ENCODE measurements around the gene CRIM1.

CRIM1 gene

DNA sequence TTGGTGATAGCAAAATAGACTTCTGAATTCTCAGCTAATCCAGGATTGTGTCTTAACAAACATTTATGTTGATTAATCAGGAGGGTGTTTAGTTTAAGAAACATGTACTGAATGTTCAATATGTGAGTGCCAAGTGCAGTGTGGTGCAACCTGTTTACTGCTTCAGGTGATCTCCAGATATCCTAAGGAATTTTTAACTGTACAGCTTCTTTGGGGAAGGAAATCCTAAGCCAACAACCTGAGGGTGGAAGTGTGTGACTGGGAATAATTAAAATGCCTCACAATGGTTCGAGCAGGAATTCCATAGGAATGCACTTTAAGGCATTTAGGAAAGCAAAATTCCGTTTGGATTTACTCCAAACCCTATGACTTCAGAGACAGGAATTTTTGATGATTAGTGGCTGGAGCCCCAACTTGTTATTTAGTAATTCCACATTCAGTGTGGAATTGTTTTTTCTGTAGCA is 16.4 kb downstream of the CRIM1 start:
- DNase-seq = peak; percentile 96

DNA sequence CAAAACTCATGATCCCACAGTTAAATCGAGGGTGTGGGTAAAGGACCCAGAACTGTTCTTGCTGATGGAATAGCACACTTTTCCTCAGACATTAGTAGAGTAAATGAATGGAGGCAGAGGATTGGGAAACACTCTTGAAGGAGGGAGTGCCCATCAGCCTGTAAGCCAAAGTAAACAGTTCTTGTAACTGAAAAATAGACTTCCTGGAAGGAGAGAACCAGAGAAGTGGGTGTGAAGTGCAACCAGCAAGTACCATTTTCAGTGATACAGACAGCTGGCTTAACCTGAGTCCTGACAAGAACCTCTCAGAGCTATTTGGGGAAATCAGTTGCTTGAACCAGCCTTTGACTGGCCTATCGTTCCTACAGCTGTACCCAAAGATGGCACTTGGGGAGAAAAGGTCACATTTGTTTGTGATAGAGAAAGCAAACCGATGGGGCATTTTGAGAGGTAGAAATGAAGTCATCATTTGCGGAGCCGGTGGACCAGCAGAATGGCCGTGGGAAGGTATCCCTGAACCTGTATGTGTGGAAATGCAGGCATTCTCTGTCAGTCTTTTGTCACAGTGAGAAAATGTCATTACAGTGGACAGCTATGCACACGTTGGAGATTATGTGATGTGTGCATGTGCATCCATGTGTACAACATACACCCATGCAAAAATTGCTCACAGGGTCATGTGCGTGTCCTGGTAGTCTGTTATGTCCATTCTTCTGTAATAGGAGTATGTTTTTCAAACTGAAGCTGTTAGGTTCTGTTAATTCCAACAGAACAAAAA is 17.8 kb downstream of the CRIM1 start:
- DNase-seq = no peak

DNA sequence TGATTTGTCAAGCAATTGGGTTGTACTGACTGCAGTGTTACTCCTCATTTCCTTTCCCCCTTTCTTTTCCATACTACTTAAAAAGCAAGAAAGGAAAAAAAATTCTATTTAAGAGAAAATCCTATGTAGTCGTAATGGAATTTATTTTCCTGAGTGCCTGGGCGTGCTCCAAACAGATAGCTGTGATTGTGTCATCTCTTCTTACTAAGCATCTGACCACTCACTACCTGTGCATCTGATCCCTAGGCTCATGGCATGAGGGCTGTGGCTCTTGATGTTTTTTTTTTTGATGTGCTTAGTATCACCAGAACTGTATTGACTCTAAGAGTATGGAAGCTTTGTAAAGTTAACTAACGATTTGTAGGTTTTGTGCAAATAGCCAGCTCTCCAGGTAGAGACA is 19.0 kb downstream of the CRIM1 start:
- DNase-seq = no peak

DNA sequence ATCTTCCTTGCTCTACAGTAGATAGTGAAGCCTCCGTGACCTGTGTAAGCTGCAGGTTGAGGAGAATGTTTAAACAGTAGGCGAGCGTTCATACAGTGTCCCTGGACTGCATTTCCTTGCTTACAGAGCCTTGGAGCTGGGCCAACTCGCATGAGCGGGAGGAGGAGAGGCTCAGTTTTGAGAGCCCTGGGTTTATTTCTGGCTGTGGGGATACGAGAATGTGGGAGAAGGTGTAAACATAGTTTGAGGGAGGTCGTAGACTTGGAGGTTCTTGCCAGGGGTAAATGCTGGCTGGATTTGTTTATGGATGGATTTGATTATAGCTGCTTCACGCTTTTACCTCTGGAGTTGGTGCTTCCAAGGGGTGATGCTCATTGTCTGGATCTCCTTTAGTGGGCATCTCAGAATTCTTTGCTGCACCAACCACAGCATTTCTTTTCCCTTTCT is 20.8 kb downstream of the CRIM1 start:
- peak; percentile 73 for DNase-seq

DNA sequence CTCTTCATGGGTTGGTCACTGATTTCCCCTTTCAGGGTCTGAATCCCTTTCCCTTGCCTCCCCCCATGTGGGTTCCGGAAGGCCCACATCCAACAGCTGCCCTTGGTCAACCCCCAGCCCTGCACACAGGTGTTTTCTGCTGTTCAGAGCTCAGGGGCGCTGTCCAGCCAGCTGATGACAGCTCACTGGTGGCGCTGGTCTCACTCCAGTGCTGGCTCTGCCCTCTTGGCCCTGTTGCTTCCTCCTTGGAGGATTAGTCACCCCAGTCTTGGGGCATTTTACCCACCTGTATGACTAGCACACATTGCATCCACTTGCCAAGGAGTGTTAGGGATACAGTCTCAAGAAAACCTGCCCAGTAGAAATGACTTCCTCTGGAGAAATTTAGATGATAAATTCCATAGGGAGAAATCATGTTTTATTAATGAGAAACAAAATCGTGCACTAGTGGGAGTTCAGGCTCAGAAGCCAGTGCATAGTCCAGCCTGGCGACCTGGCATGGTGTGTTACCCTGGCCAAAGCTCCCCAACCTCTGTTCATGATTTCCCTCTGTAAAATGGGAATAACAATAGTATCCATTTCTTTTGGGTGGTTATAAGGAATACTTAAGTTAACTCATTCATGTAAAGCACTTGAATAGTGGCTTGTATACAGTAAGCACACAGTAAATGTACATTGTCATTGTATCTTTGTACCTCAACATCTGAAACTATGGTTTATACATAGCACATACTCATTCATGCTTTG is 21.6 kb downstream of the CRIM1 start:
- no peak for DNase-seq

DNA sequence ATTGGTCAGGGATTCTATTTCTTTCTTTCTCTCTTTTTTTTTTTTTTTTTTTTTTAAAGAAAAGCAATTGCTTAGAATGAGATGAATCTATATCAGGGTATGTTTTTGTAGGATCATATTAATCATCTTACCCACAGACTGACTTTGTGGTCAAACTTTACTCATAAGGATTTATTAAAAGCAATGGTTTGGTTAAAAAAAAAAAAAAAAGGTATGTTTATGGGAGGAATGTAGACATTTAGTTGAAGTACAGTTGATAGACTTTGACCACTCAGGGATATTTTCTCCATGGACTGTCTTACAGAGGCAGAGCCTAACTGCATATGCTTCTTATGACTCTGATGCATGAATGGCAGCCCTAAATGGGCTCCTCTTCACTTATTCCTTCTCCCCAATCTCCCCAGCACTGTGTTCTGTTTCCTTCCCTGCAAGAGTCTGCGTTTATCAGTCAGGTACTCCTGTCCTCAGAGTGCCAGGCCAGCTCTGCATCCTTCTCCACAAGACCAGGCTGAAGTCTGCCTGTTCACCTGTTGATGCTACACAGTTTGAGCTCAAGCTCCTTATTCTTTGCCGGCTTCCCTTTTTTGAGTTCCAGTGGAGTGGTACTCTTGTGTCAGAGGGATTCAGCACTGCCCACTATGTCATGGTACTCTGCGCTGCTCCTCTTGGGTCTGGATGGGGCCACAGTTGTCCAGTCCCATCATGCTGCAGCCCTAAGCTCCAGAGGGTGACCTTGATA is 24.3 kb downstream of the CRIM1 start:
- DNase-seq = peak; percentile 87

DNA sequence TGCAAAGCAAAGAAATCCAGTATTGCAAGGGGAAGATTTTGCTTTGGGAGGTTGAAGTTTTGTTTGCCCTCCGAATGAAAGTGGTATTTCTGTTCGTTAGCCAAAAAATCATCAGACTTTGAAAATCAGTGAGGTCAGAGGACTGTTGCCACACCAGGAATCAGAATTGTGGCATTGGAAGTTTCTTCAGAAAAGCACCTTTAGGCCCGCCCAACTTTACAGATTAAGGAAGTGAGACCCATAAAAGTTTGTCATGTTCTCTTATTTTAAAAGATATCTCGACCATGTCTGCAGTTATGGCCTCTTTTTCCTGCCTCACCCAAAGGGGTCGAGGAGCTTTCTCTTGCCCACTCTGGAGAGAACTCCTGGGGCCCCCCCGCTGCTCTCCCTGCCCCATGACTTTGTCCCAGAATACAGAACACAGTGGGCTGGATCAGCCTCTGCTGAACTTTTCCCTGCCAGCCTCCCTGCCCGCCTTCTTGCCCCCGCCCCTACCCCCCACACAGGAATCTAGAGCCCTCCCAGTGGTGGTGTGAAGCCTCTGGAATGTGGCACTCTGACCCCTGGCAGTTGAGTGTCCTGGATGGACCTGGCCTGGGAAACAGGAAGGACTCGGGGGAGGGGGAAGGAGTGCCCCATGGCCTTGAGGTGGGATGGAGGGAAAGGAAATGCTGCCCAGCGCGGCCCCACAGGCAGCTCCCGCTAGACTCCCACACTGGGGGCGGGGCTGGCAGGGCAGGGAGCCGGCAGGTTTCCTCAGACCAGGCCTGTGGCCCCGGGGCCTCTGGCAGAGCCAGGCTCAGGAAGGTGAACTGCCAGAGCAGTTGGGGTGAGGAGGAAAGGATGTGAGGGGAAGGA is 25.3 kb downstream of the CRIM1 start:
- no peak for DNase-seq

DNA sequence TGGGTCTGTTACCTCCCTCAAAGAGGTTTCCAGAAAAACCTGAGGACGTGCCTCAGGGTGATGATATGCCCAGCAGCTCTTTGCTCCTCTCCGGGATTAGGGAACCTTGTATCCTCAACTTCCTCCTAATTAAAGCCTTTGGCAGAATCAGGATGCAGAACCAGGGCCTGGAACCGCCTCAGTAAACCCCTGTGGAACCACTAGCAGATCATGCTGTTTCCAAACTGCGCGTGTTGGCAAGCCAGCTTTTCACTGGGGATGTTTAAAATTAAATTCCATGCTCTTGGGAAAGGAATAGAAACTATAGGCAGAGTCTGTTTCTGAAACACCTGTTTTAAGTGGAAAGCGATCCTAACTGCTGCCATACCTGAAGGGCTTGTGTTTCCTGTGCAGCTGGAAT is 26.4 kb downstream of the CRIM1 start:
- DNase-seq = no peak

DNA sequence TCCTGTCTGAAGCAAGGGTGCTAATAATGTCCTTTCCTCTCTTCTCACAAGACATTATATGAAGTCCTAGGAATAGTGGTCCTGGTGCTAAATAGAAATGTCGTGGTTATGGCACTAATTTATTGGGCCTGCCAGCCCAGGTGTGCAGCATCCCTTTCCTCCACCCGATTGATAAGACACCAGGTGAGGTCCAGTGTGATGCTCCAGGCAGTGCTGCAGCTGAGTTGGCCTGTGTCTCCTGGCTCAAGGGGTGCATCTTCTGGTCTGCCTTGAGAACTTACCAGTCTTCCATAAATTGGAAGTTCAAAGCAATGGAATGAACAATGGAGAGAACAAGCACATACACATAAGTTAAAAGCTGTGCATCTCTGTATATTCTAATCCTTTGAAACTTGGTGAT is 26.9 kb downstream of the CRIM1 start:
- no peak for DNase-seq

DNA sequence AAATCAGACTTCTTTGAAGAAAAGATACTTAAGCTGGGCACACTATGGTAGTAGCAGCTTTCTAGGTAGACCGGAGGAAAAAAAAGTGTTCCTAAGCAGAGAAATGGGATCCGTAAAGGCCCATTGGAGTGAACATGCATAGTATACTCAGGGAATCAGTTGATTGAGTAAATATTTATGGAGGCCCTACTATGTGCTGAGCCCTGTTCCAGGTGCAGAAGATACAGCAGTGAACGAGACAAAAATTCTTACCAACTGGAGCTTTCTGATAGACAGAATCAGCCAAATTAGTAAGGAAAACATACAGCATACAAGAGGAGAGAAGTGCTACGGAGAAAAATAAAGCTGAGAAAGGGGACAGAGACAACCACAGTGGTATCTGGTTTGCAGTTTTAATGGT is 28.1 kb downstream of the CRIM1 start:
- no peak for DNase-seq

DNA sequence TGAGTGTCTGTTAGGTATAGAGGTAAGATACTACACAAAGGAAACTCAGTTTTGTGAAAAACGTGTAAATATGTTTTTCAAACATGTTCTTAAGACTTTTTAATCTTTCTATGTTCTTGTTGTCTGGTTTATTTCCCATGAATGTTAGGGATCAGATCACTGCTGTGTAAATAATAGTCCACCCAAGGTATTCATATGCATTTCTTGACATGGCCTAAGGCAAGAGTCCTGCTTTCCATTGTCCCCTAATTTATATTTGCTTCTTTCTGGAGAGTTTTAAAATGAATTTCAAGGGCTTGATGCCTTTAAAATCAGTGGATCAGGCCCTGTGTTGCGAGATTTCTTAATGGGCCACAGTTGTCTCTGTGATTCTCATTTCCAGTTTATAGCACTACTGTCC is 28.9 kb downstream of the CRIM1 start:
- no peak for DNase-seq

DNA sequence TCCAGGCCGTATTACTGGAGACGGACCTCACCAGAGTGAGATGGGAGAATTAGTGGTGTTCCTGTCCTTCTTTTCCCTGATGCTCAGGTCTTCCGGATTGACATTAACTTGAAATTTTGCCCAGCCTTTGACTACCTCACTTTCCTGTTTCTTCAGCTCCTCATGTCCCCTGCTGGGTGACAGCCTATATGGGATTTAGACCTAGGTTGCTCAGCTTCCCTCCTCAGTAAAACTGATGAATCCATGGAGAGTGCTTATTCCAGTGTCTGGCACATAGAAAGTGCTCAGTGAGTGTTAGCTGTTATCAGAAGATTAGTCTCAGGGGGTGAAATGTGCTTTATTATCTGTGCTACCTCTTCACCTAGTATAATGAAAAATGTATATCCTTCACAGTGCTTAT is 30.0 kb downstream of the CRIM1 start:
- DNase-seq = no peak

DNA sequence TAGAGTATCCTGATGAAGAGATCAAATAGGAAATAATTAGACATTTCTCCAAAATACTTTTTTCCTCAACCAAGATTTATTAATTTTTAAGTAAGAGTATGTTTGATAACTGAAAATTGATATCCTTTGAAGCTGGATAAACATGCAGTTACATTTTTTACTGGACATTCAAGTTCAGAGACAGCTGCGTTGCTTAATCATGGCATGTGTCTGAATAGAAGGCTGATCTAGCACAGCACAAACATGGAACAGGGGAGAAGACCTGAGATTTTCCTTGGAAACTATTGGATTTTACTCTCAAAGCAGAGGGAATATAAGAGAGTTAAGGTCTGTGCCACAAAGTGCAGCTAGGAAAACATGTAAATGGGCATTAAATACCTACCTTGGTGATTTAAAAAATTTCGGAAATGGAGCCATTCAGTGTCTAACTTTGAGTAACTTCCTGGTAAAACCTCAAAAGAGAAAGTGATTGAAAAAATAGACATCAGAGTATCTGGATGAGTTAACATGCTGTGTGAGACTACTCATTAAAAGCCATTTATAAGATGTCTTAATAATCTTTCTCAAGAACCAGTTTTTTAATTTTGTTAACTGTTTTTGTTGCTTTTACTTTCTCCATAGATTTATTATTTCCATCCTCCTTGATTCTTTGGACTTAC is 31.8 kb downstream of the CRIM1 start:
- no peak for DNase-seq

DNA sequence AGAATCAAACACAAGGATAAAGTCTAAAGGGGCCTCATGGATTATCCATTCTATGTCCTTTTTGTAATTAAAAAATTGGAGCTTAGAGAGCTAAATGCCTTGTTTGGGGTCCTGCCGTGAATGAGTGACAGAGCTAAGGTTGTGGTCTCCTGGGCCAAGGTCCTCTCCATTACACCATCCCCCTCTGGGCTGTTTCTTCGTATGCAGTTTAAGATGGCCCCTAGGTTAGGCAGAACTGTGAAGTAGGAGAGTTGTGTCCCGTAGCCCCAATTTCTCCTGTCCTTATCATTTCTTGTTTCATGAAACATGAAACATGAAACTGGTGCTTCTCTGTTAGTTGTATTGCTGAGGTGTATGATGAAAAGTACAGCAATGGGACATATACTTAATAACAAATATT is 32.9 kb downstream of the CRIM1 start:
- DNase-seq = no peak

DNA sequence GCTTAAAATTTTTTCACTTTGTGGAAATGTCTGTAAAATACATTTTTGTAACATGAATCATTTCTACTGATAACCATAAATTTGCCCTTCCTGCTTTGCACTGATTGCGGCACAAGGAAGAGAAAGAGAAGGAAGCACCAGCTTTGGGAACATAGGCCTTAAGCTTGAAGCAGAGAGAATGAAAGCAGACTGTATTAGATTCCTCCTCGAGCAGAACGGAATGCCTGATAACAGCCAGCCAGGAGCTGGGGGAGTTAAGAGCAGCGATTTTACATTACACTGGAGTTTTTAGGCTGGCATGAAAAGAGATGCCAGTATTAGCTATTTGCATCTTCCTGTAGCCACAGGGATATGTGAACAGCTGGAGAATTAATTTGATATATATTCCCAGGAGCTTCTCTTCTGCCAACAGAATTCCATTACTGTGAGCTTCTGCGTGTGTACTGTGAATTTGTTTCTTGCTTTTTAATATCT is 33.5 kb downstream of the CRIM1 start:
- DNase-seq = peak; percentile 63

DNA sequence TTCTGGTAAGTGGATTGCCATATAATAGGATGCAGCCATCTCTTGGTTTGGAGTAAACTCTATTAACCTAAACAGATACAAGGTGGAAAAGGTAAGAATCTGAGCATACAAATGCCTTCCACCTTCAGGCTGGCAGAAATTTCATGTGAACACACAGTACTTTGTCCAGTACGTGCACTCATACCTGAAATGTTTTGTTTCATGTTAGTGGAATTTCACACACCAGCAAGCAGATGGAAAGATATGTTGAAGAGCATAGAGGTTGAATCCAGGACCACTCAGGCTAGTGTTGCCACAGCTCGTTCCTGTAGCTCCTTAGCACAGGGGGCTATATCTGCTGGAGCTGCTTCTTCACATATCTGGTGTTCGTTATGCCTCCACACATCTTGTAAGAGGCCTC is 34.0 kb downstream of the CRIM1 start:
- DNase-seq = no peak

DNA sequence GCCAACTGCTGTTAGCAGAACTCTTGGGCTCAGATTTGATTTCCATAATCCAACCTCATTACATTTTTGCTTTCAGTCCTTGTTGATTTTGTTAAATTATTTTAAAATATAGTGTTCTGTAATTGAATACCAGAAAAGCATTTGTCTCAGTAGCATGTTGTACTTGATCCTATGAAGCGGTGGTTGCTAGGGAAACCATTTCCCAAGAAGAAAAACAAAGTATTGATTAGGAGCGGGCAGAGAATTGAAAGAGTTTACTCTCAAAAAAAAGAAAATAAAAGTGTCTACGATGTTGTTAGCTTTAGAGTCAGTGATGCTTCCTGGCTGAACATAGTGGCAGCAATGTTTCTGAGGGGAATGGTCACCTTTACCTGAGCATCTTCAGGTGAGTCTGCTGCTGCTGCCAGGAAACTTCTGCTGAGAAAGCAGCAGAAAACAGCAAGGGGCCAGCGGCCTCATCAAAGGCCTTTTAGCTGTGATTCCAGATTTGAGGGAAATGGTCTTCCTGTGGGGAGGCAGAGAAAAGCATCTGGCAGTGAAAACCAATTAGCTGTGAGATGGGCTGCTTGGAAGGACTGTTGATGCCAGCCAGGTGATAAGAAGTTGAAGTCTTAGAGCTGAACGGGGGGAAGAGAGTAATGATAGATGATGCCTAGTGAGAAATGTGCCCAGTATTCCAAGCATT is 37.1 kb downstream of the CRIM1 start:
- DNase-seq = no peak

DNA sequence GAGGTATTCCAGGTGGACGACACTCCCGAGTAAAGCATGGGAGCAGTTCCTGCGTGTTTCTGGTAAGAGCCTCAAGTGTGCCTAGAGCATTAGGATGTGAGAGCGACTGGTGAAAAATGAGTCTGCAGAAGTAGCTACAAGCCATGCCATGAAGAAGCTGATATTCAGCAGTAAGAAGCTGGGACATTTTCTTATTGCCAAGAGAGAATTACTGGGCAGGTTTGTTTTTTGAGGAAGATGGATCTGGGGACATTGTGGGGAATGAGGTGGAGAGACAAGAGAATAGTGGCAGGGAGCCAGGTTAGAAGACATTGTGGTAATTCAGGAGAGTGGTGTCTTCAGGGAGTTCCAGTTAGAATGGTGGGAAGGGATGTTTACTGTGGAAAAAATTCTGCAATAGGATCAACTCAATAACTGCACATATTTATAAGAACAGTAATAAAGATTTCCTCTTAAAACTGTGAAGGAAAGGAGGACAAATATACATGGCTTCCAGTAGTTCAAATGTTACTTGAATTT is 38.2 kb downstream of the CRIM1 start:
- DNase-seq = no peak

DNA sequence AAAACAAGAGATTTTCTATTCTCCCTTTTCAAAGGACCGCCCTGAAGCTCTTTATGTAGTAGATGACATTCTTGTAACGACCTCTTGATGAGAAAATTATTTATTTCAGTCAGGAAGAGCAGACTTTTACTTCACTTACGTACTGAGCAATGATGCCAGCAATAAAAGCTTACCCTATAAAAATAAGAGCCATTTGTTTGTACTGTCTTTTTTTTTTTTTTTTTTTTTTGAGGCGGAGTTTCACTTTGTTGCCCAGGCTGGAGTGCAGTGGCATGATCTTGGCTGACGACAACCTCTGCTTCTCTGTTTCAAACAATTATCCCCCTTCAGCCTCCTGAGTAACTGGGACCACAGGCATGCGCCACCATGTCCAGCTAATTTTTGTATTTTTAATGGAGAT is 39.2 kb downstream of the CRIM1 start:
- no peak for DNase-seq

DNA sequence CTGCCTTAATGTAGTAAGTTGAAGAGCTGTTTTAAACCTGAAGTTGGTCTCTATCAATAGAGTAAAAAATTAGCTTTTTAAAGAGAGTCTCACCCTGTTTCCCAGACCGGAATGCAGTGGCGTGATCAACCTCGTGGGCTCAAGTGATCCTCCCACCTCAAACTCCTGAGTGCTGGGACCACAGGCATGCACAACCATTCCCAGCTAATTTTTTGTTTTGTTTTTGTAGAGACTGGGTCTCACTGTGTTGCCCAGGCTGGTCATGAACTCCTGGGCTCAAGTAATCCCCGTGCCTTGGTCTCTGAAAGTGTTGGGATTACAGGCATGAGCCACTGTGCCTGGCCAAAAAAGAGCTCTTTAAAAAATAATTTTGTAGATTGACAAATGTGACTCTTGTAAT is 40.3 kb downstream of the CRIM1 start:
- DNase-seq = no peak
